Measurements from ENCODE around the gene RNF4. TPM values are rescaled to one million over a fixed set of nuclear protein-coding genes. Genes with fewer than 3 reads are reported as not detected.

RNF4 gene
- total RNA-seq, 1 experiment from 2014 or later = 92.0 TPM

DNA sequence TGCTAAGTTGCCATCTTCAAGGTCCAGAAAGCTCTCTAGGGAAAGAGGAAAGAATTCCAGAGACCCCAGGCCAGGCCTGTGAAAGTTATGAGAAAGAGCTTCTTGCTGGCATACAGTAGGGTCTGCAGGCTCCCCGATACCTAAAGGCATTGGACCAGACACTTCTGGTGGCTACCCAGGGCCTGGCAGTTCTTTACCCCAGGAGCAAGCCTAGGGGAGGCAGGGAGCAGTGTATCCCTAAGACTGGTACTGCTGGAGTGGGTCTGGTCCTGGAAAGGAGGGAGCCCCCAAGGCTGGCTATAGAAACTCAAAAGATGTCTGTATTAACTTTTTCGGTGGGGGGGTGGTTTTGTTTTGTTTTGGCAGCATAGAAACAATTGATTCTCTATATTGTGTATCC, 47.7 kb downstream of the RNF4 start:
- no peak overlapping the region for H3K14ac ChIP-seq (ENCODE audit: insufficient read depth, low read length)
- H3K9me3 Mint-ChIP-seq = no peaks in the 10 kb centered on the region
- no peak overlapping the region for H3K27ac ChIP-seq (ENCODE audit: insufficient read length, low read depth, low read length)
- H4K8ac ChIP-seq (replicated peaks; ENCODE audit: insufficient read length, low read depth, low read length) = no peak overlapping the region
- H3T11ph ChIP-seq (ENCODE audit: low read length) = no peak overlapping the region
- no peak overlapping the region for H4K5ac ChIP-seq (ENCODE audit: insufficient read length, low read depth, low read length)
- no peak overlapping the region for H2AFZ ChIP-seq (ENCODE audit: low read length)
- H4K20me1 ChIP-seq (ENCODE audit: control insufficient read depth, insufficient read depth, insufficient read length) = no peaks in the 10 kb centered on the region
- H3K27me3 Mint-ChIP-seq (ENCODE audit: low read depth) = no peaks in the 10 kb centered on the region
- no peaks in the 10 kb centered on the region for H3K79me1 ChIP-seq (ENCODE audit: insufficient read depth, low read depth, low read length, poor library complexity, severe bottlenecking)
- no peaks in the 10 kb centered on the region for H3K23me2 ChIP-seq (ENCODE audit: insufficient read length, low read depth, low read length, poor library complexity, severe bottlenecking)
- DNase-seq = no peak
- no peak overlapping the region for H3K4me2 ChIP-seq (ENCODE audit: insufficient read depth, insufficient read length, low read length)
- no peaks in the 10 kb centered on the region for H3K79me2 ChIP-seq (ENCODE audit: insufficient read depth, low read length)
- H3K23ac ChIP-seq (ENCODE audit: insufficient read length, low read depth, low read length) = no peak overlapping the region
- WGBS (ENCODE audit: extremely low coverage, insufficient read length, low lambda C conversion rate) = no CpG with 5 or more reads among the region's 2 CpGs
- H3K27ac Mint-ChIP-seq = peak overlapping the region in 2 of 3 experiments; percentile 62 to 73; a peak in 2 of 7 replicates
- H2BK120ac ChIP-seq (ENCODE audit: low read depth, low read length, poor library complexity, severe bottlenecking) = no peak overlapping the region
- H3K9me3 ChIP-seq (ENCODE audit: control insufficient read depth, low read depth, low read length) = no peaks in the 10 kb centered on the region
- H3K4me3 Mint-ChIP-seq = no peak overlapping the region
- H2AK5ac ChIP-seq (ENCODE audit: insufficient read length, low read length) = no peak overlapping the region
- H3K36me3 Mint-ChIP-seq (ENCODE audit: insufficient read depth in 1 of 3, low read depth in 3 of 3) = peaks cover 37 to 53% (median 37%) of the 10 kb centered on the region in 3 experiments; a peak in 6 of 7 replicates
- H3K4me1 ChIP-seq (ENCODE audit: insufficient read depth, low read length) = no peaks in the 10 kb centered on the region
- no peak overlapping the region for H2BK5ac ChIP-seq (ENCODE audit: insufficient read length, low read length)
- no peak overlapping the region for H4K91ac ChIP-seq (ENCODE audit: insufficient read length, low read depth, low read length)
- H3K4me1 Mint-ChIP-seq = no peaks in the 10 kb centered on the region
- H3K9ac ChIP-seq (ENCODE audit: extremely low read depth, insufficient read length, low read length) = no peak overlapping the region
- no peak overlapping the region for H2BK12ac ChIP-seq (ENCODE audit: insufficient read length, low read depth, low read length)
- H2BK20ac ChIP-seq (ENCODE audit: low read depth, low read length, poor library complexity, severe bottlenecking) = no peak overlapping the region
- H2BK15ac ChIP-seq (ENCODE audit: low read depth, low read length) = no peak overlapping the region
- no peak overlapping the region for H3K4ac ChIP-seq (ENCODE audit: low read depth, low read length)
- TF ChIP-seq, protein P1, sequence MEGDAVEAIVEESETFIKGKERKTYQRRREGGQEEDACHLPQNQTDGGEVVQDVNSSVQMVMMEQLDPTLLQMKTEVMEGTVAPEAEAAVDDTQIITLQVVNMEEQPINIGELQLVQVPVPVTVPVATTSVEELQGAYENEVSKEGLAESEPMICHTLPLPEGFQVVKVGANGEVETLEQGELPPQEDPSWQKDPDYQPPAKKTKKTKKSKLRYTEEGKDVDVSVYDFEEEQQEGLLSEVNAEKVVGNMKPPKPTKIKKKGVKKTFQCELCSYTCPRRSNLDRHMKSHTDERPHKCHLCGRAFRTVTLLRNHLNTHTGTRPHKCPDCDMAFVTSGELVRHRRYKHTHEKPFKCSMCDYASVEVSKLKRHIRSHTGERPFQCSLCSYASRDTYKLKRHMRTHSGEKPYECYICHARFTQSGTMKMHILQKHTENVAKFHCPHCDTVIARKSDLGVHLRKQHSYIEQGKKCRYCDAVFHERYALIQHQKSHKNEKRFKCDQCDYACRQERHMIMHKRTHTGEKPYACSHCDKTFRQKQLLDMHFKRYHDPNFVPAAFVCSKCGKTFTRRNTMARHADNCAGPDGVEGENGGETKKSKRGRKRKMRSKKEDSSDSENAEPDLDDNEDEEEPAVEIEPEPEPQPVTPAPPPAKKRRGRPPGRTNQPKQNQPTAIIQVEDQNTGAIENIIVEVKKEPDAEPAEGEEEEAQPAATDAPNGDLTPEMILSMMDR (conservative IDR thresholded peaks at IDR 0.05) = no peak
- no peak overlapping the region for H3K18ac ChIP-seq (ENCODE audit: insufficient read length, low read depth, low read length)
- no peak overlapping the region for H3K56ac ChIP-seq (ENCODE audit: insufficient read length, low read depth, low read length)
- H3K27me3 ChIP-seq (ENCODE audit: insufficient read depth, low read length) = no peaks in the 10 kb centered on the region
